Measurements from ENCODE around the gene GAK. TPM values are rescaled to one million over a fixed set of nuclear protein-coding genes. Genes with fewer than 3 reads are reported as not detected.

Gene GAK
- total RNA-seq, 2 experiments from 2014 or later = 82.9 to 88.0 TPM

DNA sequence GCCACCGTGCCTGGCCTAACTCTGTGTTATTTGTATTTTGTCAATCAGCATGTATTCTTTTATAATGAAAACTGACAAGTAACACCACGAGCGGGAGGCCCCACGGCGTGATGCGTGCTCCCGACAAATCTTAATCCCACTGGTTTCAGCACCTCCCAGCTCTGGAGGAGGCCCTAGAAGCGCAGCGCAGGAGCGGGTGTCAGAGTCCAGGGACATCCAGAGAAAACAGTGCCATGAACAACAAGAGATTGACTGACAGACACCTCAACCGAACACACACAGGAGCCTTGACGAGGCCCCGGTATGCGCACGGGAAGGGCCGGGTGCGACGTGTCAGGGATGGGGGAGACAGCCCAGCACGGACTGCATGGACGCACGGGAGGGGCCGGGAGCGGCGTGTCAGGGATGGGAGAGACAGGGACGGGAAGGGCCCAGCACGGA, 23.0 kb downstream of the GAK start:
- ChIA-PET POLR2A (no interaction called here), CTCF (no interaction called here)
- Mint-ChIP-seq H3K9me3 (ENCODE audit: low read depth) (no peaks in the 10 kb centered on the region), H3K27me3 (no peaks in the 10 kb centered on the region), H3K36me3 (ENCODE audit: low read depth) (peaks cover 22% of the 10 kb centered on the region), H3K27ac (no peak overlapping the region), H3K4me1 (no peaks in the 10 kb centered on the region), H3K4me3 (no peak overlapping the region)
- intact Hi-C loops (cut with DNase I, micrococcal nuclease) = no loop called here
- ATAC-seq = no peak
- no peak for DNase-seq

GRCh38 chr4:907691-908425, 24.3 kb downstream of the GAK start:
- no peak for ATAC-seq
- ChIA-PET CTCF (no interaction called here), POLR2A (interaction anchor here (0.7 kb wide), 1 partner anchor 51 kb away, joined by 4 read pairs; no protein-coding TSS in a partner anchor)
- Mint-ChIP-seq H3K4me3 (no peak overlapping the region), H3K4me1 (no peaks in the 10 kb centered on the region), H3K36me3 (ENCODE audit: low read depth) (peaks cover 22% of the 10 kb centered on the region), H3K9me3 (ENCODE audit: low read depth) (no peaks in the 10 kb centered on the region), H3K27me3 (no peaks in the 10 kb centered on the region), H3K27ac (no peak overlapping the region)
- DNase-seq = no peak
- intact Hi-C loops (cut with DNase I, micrococcal nuclease) = no loop called here

GRCh38 chr4:907103-907400, 25.1 kb downstream of the GAK start:
- CTCF ChIA-PET = no interaction called here
- Mint-ChIP-seq H3K27ac (no peak overlapping the region), H3K36me3 (ENCODE audit: low read depth) (peaks cover 25% of the 10 kb centered on the region), H3K9me3 (ENCODE audit: low read depth) (no peaks in the 10 kb centered on the region), H3K27me3 (no peaks in the 10 kb centered on the region), H3K4me3 (no peak overlapping the region), H3K4me1 (no peaks in the 10 kb centered on the region)
- DNase-seq = no peak
- POLR2A ChIA-PET = no interaction called here
- intact Hi-C loops (cut with DNase I, micrococcal nuclease) = no loop called here
- no peak for ATAC-seq

DNA sequence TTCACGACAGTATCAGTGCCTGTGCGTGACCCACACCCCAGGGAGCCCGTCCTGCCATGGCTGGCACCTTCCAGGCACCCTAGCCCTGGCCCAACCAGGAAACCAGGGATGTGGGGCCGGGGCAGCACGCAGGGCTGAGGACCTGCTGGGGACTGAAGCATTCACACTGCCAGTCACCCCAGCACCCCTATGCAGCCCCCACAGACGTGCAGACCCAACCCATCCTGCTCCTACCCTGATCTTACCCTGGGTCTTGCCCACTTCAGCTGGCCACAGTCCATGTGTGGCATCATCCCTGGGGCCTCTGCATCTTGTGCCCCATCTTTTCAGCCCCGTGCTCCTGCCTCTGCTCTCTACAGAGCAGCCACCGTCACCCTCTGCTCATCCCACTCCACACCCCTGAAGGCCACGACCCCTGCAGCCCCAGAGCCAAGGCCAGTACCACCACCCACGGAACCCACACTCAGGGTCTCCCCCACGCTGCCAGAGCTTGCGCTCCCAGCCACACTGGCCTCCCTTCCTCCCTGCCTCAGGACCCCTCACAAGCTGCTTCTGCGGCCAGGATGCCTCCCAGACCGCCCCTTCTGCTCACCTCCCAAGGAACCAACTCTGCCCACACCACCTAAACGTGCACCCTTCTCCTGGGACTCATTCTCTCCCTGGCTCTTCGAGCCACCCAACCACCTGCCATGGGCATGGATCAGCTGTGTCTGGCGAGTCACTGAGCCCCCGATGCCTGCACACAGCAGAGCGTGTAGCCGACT, 25.6 kb downstream of the GAK start:
- no peaks in the 10 kb centered on the region for H3K27me3 Mint-ChIP-seq
- H3K9me3 Mint-ChIP-seq (ENCODE audit: low read depth) = no peaks in the 10 kb centered on the region
- no peak for DNase-seq
- intact Hi-C loops (cut with DNase I, micrococcal nuclease) = no loop called here
- ChIA-PET POLR2A (no interaction called here), CTCF (no interaction called here)
- H3K36me3 Mint-ChIP-seq (ENCODE audit: low read depth) = peaks cover 22% of the 10 kb centered on the region
- no peak overlapping the region for H3K27ac Mint-ChIP-seq
- no peak for ATAC-seq
- H3K4me3 Mint-ChIP-seq = no peak overlapping the region
- H3K4me1 Mint-ChIP-seq = no peaks in the 10 kb centered on the region

DNA sequence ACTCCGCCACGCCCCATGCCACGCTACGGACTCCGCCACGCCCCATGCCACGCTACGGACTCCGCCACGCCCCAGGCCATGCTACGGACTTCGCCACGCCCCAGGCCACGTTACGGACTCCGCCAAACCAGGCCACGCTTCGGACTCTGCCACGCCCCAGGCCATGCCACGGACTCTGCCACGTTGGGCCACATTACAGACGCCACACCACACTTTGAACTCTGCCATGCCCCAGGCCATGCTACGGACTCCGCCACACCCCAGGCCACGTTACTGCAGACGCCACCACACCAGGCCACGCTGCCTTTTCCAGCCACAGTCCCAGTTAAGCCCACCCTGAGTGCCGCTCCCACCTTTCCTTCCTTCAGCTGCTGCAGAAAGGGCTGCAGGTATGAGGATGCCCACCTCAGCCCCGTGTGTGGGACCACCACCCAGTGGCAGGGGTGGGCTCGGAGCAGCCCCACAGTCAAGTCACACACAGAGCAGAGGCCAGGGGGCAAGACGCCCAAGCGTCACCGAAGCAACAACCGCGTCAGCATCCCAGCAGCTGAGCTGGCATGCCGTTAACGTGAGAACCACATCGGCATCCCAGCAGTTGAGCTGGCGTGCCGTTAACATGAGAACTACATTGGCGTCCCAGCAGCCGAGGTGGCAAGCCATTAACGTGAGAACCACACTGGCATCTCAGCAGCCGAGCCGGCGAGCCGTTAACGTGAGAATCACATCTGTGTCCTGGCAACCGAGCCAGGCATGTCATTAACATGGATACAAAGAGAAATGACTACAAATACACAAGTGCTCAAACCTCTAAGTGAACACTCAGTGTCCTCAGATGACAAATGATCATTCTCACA, 26.4 kb downstream of the GAK start:
- ChIA-PET CTCF (no interaction called here), POLR2A (no interaction called here)
- intact Hi-C loops (cut with DNase I, micrococcal nuclease) = loop anchor here in 1 of 2 experiments (1.0 kb wide), 1 partner anchor 30 kb away; no protein-coding TSS in a partner anchor
- H3K4me1 Mint-ChIP-seq = no peaks in the 10 kb centered on the region
- DNase-seq = no peak
- H3K4me3 Mint-ChIP-seq = no peak overlapping the region
- no peaks in the 10 kb centered on the region for H3K9me3 Mint-ChIP-seq (ENCODE audit: low read depth)
- ATAC-seq = no peak
- no peaks in the 10 kb centered on the region for H3K27me3 Mint-ChIP-seq
- no peak overlapping the region for H3K27ac Mint-ChIP-seq
- peaks cover 17% of the 10 kb centered on the region for H3K36me3 Mint-ChIP-seq (ENCODE audit: low read depth)

DNA sequence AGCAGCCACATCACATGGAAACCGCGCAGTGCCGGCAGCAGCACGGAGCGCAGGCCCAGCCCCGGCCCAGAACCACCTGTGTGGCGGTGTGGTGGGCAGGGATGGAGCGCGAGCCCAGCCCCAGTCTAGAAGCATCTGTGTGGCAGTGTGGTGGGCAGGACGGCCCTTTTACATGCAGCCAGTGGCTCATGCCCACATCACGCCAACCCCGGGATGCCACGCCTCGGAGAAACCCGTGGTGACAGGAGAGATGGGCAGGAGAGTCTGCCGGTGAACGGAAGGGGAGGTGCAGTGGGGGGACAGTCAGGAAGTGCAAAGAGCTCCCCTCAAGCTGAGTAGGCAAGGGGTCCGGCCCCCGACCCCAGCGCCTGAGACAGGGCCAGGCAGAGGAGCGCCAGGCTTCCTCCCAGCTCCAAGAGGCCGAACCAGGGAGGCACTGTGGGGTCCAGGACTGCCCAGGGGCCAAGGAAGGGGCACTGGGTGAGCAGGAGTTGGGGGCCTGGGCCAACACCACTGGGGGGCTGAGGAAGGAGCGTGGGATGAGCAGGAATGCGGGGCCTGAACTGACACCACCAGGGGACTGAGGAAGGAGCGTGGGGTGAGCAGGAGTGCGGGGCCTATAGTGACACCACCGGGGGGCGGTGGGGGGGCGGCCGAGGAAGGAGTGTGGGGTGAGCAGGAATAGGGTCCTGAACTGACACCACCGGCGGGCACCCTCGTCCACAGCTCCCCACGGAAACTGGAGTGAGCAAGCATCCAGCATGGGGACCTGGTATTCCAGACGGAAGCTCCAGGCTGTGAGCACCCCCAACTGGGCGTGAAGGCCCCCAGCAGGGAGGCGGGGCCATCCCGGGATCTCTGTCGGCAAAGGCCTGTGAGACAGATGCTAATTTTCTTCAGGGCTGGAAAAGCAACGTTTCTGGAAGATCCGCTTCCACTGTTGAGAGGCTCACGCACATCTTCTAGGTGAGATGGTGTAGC, 28.8 kb downstream of the GAK start:
- intact Hi-C loops (cut with DNase I, micrococcal nuclease) = no loop called here
- ChIA-PET POLR2A (no interaction called here), CTCF (no interaction called here)
- Mint-ChIP-seq H3K27ac (no peak overlapping the region), H3K4me3 (no peak overlapping the region), H3K4me1 (no peaks in the 10 kb centered on the region), H3K9me3 (ENCODE audit: low read depth) (no peaks in the 10 kb centered on the region), H3K27me3 (no peaks in the 10 kb centered on the region), H3K36me3 (ENCODE audit: low read depth) (peaks cover 21% of the 10 kb centered on the region)
- ATAC-seq (no peak), DNase-seq (no peak)

DNA sequence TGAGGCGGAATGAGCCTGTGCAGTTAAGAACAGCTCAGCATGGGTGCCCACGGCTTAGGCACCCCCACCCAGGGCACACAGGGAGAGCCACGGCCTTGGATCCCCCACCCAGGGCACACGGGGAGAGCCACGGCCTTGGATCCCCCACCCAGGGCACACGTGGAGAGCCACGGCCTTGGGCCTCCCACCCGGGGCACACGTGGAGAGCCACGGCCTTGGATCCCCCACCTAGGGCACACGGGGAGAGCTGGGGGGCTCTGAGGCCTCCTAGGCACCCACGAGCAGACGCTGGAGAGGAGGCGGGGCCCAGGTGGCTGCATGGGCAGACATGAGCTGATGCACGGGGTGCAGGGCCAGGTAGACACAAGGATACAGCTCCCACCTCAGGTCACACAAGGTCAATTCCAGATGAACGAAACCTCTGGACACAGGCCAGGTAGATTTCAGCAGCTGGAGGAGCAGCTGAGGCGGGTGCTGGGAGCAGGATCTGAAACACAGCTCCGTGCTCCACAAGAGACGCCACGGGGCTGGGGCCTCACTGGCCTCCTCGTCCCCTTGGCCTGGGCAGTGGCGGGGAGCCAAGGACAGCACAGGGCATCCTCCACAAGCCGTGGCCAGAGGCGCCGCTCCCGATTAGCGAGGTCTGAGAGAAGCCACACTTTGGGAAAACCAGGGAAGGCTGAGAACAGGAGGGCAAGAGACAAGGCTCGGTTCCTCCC, 30.8 kb downstream of the GAK start:
- no peaks in the 10 kb centered on the region for H3K9me3 Mint-ChIP-seq (ENCODE audit: low read depth)
- DNase-seq = no peak
- CTCF ChIA-PET = no interaction called here
- no peak overlapping the region for H3K4me3 Mint-ChIP-seq
- POLR2A ChIA-PET = no interaction called here
- no peaks in the 10 kb centered on the region for H3K27me3 Mint-ChIP-seq
- H3K36me3 Mint-ChIP-seq (ENCODE audit: low read depth) = peaks cover 20% of the 10 kb centered on the region
- ATAC-seq = no peak
- intact Hi-C loops (cut with DNase I, micrococcal nuclease) = no loop called here
- no peak overlapping the region for H3K27ac Mint-ChIP-seq
- no peaks in the 10 kb centered on the region for H3K4me1 Mint-ChIP-seq

DNA sequence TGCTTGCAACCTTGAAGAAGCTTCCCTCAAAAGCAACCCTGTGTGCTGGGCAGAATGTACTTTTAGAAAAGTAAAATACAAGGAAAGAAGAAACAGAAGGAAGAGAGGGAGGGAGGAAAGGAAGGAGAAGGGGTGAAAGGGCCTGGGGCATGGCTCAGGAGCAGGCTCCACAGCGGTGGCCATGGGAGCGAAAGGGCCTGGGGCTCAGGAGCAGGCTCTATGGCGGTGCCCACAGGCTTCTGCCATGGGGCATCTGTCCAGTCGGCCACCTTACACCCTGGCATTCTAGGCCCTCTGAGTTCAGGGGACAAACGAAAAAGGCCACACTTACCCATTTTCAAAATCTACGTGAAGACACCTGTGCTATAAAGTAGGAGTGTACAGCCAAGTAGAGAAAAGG, 31.4 kb downstream of the GAK start:
- no peak overlapping the region for H3K27ac Mint-ChIP-seq
- H3K4me3 Mint-ChIP-seq = no peak overlapping the region
- H3K4me1 Mint-ChIP-seq = no peaks in the 10 kb centered on the region
- intact Hi-C loops (cut with DNase I, micrococcal nuclease) = no loop called here
- CTCF ChIA-PET = no interaction called here
- no peak for ATAC-seq
- no peaks in the 10 kb centered on the region for H3K9me3 Mint-ChIP-seq (ENCODE audit: low read depth)
- peaks cover 21% of the 10 kb centered on the region for H3K36me3 Mint-ChIP-seq (ENCODE audit: low read depth)
- DNase-seq = no peak
- no peaks in the 10 kb centered on the region for H3K27me3 Mint-ChIP-seq
- POLR2A ChIA-PET = no interaction called here

DNA sequence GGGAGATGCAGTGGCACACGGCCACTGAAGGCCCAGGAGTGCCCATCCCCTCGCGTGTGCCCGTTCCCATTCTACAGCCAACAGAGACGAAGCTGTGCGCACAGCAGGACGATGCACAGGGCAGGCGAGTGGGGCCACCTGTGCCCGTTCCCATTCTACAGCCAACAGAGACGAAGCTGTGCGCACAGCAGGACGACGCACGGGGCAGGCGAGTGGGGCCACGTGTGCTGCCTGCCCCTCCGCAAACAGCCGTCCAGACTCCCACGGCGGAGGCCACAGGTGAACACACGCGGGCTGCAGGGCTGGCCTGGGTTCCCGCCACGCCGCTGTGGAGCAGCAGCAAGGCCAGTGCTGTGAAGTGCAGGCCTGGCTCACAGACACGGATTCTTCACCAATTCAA, 32.0 kb downstream of the GAK start:
- DNase-seq (no peak), ATAC-seq (no peak)
- H3K27me3 Mint-ChIP-seq = no peaks in the 10 kb centered on the region
- intact Hi-C loops (cut with DNase I, micrococcal nuclease) = no loop called here
- POLR2A ChIA-PET = no interaction called here
- no peak overlapping the region for H3K27ac Mint-ChIP-seq
- peaks cover 15% of the 10 kb centered on the region for H3K36me3 Mint-ChIP-seq (ENCODE audit: low read depth)
- H3K4me3 Mint-ChIP-seq = no peak overlapping the region
- CTCF ChIA-PET = no interaction called here
- no peaks in the 10 kb centered on the region for H3K9me3 Mint-ChIP-seq (ENCODE audit: low read depth)
- no peaks in the 10 kb centered on the region for H3K4me1 Mint-ChIP-seq

GRCh38 chr4:899556-899906, 32.6 kb downstream of the GAK start:
- H3K36me3 Mint-ChIP-seq (ENCODE audit: low read depth) = peaks cover 14% of the 10 kb centered on the region
- H3K27ac Mint-ChIP-seq = no peak overlapping the region
- POLR2A ChIA-PET = no interaction called here
- CTCF ChIA-PET = no interaction called here
- no peak overlapping the region for H3K4me3 Mint-ChIP-seq
- H3K9me3 Mint-ChIP-seq (ENCODE audit: low read depth) = no peaks in the 10 kb centered on the region
- no peak for ATAC-seq
- intact Hi-C loops (cut with DNase I, micrococcal nuclease) = no loop called here
- H3K4me1 Mint-ChIP-seq = no peaks in the 10 kb centered on the region
- no peaks in the 10 kb centered on the region for H3K27me3 Mint-ChIP-seq
- DNase-seq = no peak

All from activated CD4-positive, alpha-beta T cell treated with anti-CD3 and anti-CD28 coated beads for 36 hours (primary cell).